MM.1S (cell line): ENCODE measurements around the gene NETO2.

Experiments
- DNase-seq: peaks from one replicate; pipeline ENCODE4 v3.0.0-alpha.2; 2015
- H2AFZ ChIP-seq: fragments of 300-600 bp; sonication (generic); 2 replicates; pipeline ENCODE4 v1.6.0; 2016; ENCODE audit warnings: antibody characterized with exemption, low read length
- H3F3A ChIP-seq: fragments of 300-600 bp; sonication (generic); 2 replicates; pipeline ENCODE4 v1.6.1; 2016; ENCODE audit warnings: mild to moderate bottlenecking, antibody characterized with exemption, low read length, moderate library complexity, mixed read lengths; ENCODE audit not compliant: insufficient read depth
- H3K27ac ChIP-seq: fragments of 300-600 bp; sonication (generic); 2 replicates; pipeline ENCODE4 v1.5.1; 2016; ENCODE audit warnings: mild to moderate bottlenecking, low read length
- H3K27me3 ChIP-seq: fragments of 300-600 bp; sonication (generic); replicated peaks from 2 replicates; pipeline ENCODE4 v1.6.0; 2016; ENCODE audit warnings: low read length; ENCODE audit not compliant: insufficient read depth
- H3K36me3 ChIP-seq: fragments of 300-600 bp; sonication (generic); replicated peaks from 2 replicates; pipeline ENCODE4 v1.6.1; 2016; ENCODE audit warnings: mild to moderate bottlenecking, low read length, mixed read lengths; ENCODE audit not compliant: insufficient read depth
- H3K4me1 ChIP-seq: fragments of 300-600 bp; sonication (generic); 2 replicates; pipeline ENCODE4 v1.6.1; 2016; ENCODE audit warnings: low read length, mixed read lengths
- H3K4me2 ChIP-seq: fragments of 300-600 bp; sonication (generic); 2 replicates; pipeline ENCODE4 v1.6.0; 2016; ENCODE audit warnings: low read depth, low read length
- H3K4me3 ChIP-seq: fragments of 300-600 bp; sonication (generic); 2 replicates; pipeline ENCODE4 v1.5.1; 2016; ENCODE audit warnings: low read length, mixed read lengths
- H3K79me2 ChIP-seq: fragments of 300-600 bp; sonication (generic); 2 replicates; pipeline ENCODE4 v1.6.1; 2016; ENCODE audit warnings: mixed run types, low read length, mixed read lengths
- H3K9ac ChIP-seq: fragments of 300-600 bp; sonication (generic); 2 replicates; pipeline ENCODE4 v1.6.1; 2016; ENCODE audit warnings: low read length, mixed read lengths
- H3K9me2 ChIP-seq: fragments of 300-600 bp; sonication (generic); replicated peaks from 2 replicates; pipeline ENCODE4 v1.6.1; 2016; ENCODE audit warnings: mild to moderate bottlenecking, low read length, mixed read lengths; ENCODE audit not compliant: insufficient read depth
- H3K9me3 ChIP-seq: fragments of 300-600 bp; sonication (generic); replicated peaks from 2 replicates; pipeline ENCODE4 v1.6.1; 2016; ENCODE audit warnings: mild to moderate bottlenecking, low read length, mixed read lengths; ENCODE audit not compliant: insufficient read depth
- H4K20me1 ChIP-seq: fragments of 300-600 bp; sonication (generic); 2 replicates; pipeline ENCODE4 v1.6.1; 2016; ENCODE audit warnings: mild to moderate bottlenecking, low read length, moderate library complexity, mixed read lengths; ENCODE audit not compliant: insufficient read depth
- CTCF ChIP-seq: fragments of 300-600 bp; sonication (generic); IDR thresholded peaks from 2 replicates; pipeline ENCODE4 v1.5.1; 2016; ENCODE audit warnings: antibody characterized with exemption, low read length, mixed read lengths
- EZH2 ChIP-seq: fragments of 300-600 bp; sonication (generic); optimal IDR thresholded peaks from 2 replicates; pipeline ENCODE3; 2017; ENCODE audit warnings: low read depth, mild to moderate bottlenecking, antibody characterized with exemption, low read length, mixed read lengths
- EZH2phosphoT487 ChIP-seq: fragments of 300-600 bp; sonication (generic); IDR thresholded peaks from 2 replicates; pipeline ENCODE4 v1.6.1; 2018; ENCODE audit warnings: antibody characterized with exemption, low read length

The NETO2 gene

DNA sequence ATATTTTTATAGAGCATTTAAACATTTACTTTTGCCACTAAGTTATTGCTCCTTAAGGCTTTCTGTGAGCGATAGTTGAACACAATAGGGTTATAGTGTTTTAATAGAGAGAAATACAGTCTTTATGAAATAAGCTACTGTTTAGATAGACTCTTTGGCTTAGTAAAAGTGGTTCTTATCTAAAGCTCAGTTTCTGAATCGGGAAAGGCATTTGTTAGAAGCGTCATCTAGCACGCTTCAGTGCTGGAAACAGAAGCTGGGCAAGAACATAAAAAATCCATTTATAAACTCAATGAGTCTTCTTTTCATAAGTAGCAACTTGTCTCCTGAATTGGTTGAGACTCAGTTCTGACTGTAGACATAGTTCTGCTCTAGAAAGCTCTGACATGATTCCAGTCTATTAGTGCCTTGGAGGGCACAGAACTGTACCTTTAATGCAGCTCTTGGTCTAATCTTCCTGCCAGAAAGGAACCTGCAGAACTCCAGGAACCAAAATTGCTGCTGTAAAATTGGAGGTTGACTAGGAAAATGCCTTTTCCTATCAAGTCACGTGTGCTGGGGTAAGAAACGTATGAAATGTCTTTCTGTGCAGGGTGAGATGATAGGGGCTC lies 114.9 kb downstream of the NETO2 start:
- no peaks in the 10 kb centered on the region for H3K36me3 ChIP-seq
- no peak overlapping the region for H3K9ac ChIP-seq
- no peaks in the 10 kb centered on the region for H3K9me2 ChIP-seq
- peaks cover 6% of the 10 kb centered on the region; the same call in 1 of the 2 replicates for H3F3A ChIP-seq
- no peaks in the 10 kb centered on the region for H4K20me1 ChIP-seq
- TF ChIP-seq CTCF (no peak), EZH2 (no peak), EZH2phosphoT487 (no peak)
- H3K9me3 ChIP-seq, result no peaks in the 10 kb centered on the region
- H3K4me2 ChIP-seq, result no peak overlapping the region
- no peak overlapping the region for H3K27ac ChIP-seq
- no peak for DNase-seq
- no peaks in the 10 kb centered on the region for H3K27me3 ChIP-seq
- H3K4me3 ChIP-seq, result no peak overlapping the region
- no peak overlapping the region for H2AFZ ChIP-seq
- 0 out of 2 replicates have a peak, but pooled peaks cover 3% of the 10 kb centered on the region for H3K4me1 ChIP-seq
- no peaks in the 10 kb centered on the region for H3K79me2 ChIP-seq
